Anterior cingulate cortex (tissue), 58 donors: ENCODE measurements around the gene WDR55.
"Not testable (repeated sequence)": the region's sequence is repeated elsewhere in the genome, so short reads cannot be mapped to it uniquely, and the experiment has no call there.

ENCODE experiments used
- DNase-seq, 58 donors: peaks; one replicate each; lab custom pipeline; 2025; lab: John Stamatoyannopoulos, UW

Gene WDR55

DNA sequence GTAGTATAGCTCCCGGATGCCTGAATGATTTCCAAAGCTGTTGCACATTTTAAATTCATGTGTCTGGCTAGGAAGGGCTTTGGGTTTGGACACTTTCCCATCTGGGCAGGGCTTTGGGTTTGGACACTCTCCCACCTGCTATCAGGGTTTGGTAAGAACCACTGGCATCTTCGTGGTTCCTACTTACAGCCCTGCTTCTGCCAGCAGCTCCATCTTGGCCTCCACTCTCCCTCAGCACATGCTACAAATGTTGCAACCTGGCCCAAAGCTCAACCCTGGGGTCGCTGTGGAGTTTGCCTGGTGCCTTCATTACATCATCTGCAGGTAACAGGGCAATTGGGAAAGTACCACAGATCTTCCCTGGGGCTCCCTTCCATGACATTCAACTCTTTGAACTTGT lies 22.0 kb upstream of the WDR55 start:
- no peak for DNase-seq

DNA sequence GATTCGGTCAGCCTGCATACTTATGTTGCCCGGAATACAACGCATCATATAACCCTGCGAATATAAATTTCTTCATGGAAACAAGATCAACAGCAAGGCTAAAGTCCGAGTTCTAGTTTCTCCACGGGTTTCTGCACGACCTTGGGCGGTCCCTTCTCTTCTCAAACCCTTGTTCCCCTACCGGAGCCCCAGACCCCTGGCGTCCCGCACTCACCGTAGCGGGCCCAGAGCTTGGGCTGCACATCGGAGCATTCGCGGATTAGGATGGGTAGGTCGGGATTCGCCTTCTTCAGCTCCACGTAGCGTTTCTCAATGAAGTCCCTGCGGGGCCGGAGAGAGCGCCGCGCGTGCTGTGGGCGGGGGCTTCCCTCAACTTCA lies 17.7 kb upstream of the WDR55 start:
- no peak for DNase-seq

DNA sequence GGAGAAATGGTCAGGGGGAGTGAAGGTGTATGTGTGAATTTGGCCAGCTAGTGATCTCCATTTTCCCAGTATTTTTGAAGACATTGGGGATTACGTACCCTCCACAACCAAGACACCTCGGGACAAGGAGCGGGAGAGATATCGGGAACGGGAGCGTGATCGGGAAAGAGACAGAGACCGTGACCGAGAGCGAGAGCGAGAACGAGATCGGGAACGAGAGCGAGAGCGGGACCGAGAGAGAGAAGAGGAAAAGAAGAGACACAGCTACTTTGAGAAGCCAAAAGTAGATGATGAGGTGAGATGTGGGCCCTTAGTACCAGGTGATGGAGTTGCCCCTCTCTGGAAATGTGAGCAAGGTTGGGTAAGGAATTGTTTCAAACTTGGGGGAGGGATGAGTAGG lies 5.8 kb upstream of the WDR55 start:
- DNase-seq = no peak

DNA sequence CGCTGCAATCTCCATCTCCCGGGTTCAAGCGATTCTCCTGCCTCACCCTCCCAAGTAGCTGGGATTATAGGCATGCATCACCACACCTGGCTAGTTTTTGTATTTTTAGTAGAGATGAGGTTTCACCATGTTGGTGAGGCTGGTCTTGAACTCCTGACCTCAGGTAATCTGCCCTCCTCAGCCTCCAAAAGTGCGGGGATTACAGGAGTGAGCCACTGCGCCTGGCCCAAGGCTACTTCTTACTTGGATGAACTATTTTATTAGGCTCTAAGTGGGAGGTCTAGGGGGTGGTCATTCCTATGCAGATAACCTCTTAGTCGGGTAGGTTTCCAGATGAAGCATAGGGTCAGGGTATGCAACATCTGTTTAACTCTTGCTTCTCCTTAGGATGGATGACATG lies 4.3 kb upstream of the WDR55 start:
- not testable (repeated sequence) for DNase-seq

DNA sequence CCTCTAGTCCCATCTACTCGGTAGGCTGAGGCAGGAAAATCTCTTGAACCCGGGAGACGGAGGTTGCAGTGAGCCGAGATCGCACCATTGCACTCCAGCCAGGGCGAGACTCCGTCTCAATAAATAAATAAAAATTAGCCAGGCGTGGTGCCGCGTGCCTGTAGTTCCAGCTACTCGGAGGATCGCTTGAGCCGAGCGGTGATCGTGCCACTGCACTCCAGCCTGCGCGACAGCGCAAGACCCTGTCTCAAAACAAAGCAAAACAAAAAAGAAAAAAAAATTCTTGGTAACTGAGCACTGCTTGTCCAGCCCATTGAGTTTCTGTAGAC lies 710 bp upstream of the WDR55 start:
- peak in 3 of 58 donors; percentile 41 to 55 (median 49) for DNase-seq

DNA sequence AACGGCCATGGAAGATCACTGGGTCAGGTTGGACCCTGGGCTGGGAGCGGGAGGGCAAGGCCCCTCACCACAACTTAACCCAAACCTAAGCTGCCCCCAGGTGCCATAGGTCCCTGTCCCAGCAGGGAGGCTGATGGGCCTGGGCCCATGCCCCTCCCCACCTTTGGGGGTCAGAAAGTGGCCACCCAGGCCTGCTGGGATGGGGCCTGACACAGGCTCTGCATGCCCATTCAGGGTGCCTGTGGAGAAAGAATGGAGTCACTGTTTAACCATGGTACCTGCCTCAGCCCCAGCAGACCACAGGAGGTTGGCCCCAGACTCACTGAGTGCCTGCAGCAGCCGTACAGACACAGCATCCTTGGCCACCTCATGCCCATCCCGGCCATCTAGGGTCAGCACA lies 6.3 kb downstream of the WDR55 start:
- not testable (repeated sequence) for DNase-seq

DNA sequence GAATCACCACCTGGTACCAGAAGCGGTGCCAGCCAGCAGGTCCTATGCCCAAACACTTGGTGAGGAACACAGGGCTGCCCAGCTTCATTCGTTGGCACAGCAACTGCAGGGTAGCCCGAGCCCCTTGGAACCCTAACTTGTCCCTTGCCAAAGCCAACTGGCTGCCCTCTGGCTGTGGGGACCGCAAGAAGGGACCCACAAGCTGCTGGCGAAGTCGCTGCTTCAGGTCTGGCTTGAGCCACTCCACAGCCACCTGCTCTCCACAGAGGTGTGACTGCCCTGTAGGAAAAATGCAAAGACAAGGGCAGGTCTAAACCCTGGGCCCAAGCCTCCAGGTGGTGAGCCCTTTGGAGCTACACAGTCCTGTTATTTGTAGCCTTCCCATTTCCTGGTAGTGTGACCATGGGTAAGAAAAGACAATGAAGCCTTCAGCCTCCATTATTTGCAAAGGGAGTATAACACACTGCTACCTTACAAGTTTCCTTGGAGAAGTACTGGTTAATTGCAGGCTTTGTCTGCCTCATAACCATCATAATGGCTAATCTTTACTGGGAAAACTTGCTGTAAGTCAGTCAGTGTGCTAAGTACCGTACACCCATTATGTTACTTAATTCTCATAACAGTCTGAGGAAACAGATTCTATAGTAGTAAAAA lies 6.9 kb downstream of the WDR55 start:
- no peak for DNase-seq

DNA sequence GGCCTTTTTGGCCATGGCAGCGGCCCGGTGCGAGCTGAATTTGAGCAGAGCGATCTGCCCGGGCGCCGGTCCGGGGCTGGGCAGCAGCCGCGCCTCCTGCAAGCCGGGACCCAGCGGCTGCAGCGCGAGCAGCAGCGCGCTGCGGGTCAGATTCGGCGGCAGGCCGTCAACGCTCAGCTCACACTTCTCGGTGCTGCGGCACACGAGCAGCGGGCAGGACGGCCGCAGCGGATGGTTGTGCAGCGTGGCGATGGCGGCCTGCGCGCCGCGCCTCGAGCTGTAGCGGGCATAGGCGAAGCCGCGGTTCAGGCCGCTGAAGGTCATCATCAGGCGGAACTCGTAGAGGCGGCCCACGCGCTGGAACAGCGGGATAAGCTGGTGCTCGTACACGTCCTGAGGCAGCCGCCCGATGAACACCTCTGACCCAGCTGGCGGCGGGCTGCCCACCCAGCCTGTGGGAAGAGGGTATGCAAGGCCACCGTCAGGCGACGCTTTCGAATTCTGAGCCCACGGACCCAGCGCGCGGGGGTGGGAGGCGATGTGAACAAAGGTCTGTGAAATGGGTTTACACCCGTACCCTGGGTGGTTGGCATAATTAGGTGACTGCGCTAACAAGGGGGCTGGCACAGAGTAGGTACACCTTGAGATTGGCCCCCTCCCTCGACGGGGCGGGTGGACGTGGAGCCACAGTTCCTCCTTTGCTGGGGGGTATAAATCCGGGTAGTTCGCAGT lies 7.9 kb downstream of the WDR55 start:
- peak in 4 of 58 donors; percentile 3 to 10 (median 6) for DNase-seq

DNA sequence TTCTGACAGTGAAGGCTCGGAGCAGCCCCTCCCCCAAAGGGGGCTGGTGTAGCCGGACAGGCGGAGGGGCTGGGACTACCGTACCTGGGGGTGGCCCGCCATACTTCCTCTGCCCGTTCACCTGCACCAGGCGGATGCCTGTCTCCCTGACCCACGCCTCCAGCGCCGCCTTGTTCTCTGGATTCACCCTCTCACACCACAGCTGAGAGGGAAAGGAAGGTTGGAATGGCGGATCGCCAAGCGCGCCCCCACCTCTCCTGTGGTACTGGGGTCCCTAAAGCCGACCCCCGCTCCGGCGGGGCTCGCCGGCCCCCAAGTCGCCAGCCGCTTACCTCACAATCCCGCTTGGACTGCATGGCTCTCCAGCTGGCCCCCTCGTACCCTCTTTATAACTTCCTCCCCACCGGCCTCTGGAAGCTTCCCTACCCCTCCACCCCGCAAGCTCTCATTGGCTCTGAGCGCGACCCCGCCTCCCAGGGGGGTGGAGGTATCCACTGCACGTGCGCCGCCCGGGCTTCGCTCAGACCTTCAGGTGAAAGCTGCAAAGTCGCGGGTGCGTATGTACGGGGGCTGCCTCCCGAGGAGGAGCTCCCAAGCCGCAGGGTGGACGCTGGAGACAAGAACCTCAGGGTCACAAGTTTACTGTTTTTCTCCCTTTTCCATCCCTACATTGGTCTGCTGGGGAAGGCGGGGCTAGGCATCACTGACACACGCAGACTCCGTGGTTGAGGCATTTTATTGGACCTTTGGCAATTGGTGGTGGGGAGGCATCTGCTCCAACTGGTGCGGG lies 8.7 kb downstream of the WDR55 start, which contains the start of gene DND1:
Gene DND1, minus strand, starts transcription at position 390 of the 790 bp plus-strand sequence. Its CDS starts 34 bp downstream, at position 356.
- no peak for DNase-seq

DNA sequence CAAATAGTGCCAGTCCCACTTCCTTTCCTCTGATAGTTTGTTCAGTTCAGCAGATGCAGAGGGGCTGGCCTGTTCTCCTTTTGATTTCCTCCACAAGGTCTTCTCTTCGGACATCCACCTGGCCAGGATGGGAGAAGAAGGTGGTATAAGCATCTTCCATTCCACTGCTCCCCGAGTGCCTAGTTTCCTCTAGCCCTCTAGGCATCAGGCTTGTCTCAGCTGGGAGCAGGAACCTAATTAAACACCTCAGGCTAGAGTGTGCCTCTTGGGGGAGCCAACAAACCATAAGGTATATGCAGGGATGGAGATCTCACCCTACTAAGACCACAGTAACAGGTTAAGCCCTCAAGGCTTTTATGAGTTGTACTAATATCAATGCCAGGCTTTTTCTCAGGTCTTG lies 9.5 kb downstream of the WDR55 start:
- no peak for DNase-seq

DNA sequence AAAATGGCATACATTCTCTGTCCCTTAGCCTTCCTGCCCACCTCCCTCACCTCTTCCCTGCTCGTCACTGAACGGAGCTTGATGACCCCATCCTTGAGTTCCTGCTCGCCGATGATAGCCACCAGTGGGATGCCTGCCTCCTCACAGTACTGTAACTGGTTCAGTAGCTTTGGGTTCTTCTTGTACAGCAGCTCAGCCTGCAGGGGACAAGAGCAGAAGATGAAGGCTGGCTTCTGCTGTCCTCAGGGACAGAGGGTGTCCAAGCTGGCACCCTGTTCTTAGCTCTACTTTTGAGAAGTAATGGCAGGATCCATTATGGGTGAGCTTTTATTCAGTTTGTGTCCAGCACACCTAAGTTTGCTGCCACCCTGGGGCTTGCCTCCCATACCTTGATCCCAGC lies 9.9 kb downstream of the WDR55 start:
- DNase-seq = no peak

DNA sequence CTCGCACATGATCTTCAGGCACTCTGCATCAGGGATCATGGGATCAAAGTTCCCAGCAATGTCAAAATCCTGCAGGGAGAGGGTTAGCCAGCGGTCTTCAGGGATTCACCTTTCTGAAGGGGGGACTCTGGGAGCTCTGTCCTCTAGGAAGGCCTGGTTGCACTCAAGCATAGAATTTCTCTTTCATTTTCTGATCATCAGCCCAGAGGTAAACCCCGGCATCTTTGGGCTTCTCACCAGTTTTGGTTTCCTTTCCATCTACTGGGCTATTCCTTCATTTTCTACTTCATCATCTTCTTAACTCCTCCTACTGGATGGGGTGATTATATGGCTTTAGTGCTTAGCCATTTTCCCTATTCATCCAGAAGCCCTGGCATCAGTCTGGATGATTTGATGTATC lies 13.2 kb downstream of the WDR55 start:
- DNase-seq = no peak

DNA sequence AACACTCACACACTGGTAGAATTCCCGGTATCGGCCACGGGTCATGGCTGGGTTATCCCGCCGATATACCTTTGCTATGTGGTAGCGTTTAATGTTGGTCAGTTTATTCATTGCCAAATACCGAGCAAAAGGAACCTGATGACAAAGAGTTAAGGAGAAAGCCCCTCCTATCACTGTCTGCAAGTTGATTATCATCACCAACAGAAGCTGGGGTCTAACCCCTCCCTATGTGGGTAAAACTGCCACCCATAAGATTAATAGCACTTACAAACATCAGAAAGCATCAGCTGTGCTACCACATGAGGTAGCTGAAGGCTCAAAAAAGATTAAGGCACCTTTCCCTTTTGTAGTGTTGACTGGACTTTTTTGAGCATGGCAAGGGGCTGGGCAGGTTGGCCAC lies 14.3 kb downstream of the WDR55 start:
- no peak for DNase-seq

DNA sequence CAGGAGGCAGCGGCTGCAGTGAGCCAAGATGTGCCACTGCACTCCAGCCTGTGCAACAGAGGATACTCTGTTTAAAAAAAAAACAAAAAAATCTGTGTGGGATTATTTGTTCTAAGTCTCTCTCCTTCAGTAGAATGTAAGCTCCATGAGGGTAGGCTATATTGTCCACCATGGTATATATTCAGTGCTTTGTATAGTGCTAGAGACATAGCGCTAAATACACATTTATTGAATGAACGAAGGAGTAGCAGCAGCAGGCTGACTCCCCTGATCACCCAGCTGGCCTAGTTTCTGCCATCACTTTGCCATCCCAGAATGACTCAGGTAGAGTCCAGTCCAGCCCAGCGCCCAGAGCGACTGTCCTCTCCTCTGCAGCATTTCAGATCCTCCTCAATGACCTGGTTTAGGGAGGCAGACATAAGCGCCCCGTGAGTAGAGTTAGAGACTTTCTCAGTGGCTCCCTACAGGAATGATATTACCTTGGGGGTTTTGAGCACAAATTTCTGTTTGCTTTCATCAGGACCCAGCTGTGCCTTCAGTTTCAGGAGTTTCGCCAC lies 25.8 kb downstream of the WDR55 start:
- no peak for DNase-seq

DNA sequence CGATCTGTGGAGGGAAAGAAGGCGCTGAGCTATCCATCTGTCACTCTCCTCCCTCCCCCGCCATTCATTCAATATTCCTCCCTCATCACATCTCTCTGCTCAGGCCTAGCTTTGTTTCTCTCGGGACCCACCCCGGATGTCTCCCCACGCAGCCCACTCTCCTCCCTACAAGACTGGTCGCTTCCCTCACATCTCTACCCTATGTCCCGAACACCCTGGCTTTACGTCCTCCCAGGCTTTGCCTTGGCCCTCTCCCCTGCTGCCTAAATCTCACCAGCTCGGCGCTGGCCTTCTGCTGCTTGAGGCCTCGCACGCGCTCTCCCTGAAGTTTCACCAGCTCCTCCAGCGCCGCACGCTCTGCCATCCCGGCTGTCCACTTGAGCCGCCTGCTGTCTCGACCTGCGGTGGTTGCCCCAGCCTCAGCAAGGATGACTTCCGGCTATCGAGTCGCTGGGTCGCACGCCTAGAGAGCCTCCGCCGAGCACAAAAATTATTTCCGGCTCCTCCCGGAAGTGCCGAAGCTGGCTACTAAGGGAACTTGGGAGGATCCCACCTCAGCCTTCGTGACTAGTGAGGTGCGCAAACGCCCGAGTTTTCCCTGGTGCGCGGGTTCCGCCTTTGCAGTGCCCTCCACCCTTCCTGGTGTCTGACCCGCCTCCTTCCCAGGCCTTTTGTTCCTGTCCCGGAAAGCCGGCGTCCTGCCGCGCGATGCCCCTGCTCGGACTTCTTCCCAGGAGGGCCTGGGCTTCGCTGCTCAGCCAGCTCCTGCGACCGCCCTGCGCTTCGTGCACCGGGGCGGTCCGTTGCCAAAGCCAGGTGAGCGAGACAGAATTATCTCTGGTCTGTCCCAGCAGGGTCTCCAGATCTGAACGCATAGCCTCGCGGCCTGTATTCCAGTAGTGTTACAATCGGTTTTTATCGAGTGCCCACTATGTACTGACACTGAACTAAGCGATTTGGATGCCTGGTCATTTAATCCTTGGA lies 26.5 kb downstream of the WDR55 start, which contains the start of the genes HARS1 and HARS2:
Gene HARS1, minus strand, starts transcription at position 430 of the 984 bp plus-strand sequence. Its CDS starts 66 bp downstream, at position 364.
Gene HARS2, plus strand, starts transcription at position 515 of the 984 bp plus-strand sequence. Its CDS starts 194 bp downstream, at position 709.
- peak; percentile 35 to 95 (median 86) for DNase-seq

DNA sequence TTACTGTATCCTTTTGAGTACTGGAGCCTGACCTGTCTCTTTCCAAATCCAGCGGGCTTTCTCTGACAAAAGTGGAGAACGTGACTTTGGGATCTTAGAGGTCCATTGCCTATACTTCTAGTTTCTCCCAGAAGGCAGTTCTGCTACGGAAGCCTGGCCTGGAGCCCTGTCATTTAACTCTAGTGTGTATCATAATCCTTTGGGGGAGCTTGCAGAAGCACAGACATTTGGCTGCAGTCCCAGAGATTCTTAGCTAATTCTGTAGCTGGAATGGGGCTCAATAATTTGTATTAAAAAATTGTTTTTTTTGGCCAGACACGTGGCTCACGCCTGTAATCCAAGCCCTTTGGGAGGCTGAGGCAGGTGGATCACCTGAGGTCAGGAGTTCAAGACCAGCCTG lies 29.6 kb downstream of the WDR55 start:
- DNase-seq = no peak

DNA sequence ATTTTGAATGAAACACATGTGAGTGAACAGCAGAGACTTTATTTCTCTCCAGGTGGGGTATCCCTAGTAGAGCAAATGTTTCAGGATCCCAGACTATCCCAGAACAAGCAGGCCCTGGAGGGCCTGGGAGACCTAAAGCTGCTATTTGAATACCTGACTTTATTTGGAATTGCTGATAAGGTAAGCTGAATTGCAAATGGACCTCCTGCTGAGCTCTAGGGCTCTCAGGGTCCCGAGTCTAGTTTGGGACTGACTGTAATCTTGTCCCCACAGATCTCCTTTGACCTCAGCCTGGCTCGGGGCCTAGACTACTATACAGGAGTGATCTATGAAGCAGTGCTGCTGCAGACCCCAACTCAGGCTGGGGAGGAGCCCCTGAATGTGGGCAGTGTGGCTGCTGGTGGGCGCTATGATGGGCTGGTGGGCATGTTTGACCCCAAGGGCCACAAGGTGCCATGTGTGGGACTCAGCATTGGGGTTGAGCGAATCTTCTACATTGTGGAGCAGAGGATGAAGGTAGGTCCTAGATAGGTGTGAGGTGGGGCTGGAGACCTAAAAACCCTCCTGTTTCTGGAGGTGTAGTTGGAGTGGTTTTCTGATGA lies 32.3 kb downstream of the WDR55 start:
- no peak for DNase-seq

DNA sequence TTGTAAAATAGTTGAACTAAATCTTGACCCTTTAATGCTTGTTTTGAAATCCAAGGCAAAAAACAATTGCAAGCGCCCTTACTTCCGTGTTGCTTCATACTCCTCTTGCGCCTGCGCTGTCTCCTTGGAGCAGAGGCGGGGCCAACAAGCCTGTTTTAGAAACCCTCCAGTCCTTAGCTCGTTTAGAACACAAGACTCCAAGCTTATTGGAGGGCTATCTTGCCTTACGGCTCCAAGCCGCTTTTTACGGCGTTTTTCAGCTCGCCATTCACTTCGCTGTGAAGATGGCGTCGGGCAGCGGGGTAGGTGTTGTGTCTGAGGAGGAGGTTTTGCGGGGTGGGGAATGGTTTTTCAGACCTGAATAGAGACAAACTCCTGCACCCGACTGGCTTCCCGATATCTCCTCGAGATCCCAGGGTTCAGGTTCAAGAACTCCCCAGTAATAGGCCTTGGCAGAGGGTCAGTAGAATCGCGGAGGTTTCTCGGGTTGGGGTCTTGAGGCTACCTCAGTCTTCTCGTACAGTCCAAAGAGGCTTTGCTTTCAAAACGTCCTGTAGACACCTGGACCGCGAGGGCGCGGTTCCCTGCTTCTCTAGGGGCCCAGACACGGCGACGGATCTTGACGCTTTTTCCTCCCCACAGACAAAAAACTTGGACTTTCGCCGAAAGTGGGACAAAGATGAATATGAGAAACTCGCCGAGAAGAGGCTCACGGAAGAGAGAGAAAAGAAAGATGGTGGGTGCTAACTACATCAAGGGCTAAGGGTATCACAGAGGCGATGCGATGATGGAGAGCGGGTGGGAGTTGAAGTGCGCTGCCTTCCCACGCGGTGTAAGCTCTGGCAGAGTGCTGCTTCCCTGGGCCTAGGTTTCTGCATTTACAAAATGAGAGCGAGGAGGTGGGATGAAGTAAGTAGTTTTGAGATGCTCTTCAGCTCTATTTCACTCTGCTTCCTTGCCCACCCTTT lies 35.8 kb downstream of the WDR55 start, which contains the start of gene ZMAT2:
Gene ZMAT2, plus strand, starts transcription at position 271 of the 968 bp plus-strand sequence. Its CDS starts 14 bp downstream, at position 285.
- peak; percentile 25 to 98 (median 93) for DNase-seq
